Smooth muscle cell of the brain vasculature (primary cell): ENCODE data around the gene ACOT13.
"Not testable (repeated sequence)": the region's sequence is repeated elsewhere in the genome, so short reads cannot be mapped to it uniquely, and the experiment has no call there.

Experiments
- DNase-seq: peaks from one replicate; pipeline ENCODE4 v3.0.0-alpha.2; 2012; ENCODE audit warnings: low read depth, low spot score

The ACOT13 gene

DNA sequence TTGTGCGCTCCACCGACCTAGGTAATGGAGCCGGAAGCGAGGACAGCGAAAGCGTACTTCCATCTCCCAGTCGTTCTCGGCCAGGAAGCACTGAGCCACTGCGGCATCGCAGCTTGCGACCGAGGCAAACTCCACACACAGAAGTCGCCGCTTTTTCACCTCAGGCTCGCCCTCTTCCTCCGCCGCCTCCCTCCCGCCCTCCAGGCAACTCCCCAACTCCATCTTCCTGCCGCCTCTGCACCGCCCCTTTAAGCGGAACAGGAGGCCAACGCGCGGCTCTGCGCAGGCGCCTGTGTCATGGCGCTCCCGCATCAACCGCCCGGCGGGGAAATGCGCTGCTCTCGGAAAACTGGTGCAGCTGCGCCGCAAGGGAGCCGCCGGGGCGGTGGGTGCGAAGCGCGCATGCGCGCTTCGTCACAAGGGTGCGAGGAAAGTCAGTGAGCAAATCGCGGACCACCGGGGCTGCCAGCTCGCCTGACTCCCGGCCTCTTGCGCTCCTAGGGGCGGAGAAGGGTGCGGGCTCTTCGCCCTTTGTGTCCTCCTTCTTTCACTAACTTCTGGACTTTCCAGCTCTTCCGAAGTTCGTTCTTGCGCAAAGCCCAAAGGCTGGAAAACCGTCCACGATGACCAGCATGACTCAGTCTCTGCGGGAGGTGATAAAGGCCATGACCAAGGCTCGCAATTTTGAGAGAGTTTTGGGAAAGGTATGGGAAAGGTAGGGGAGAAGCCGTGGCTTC, at the start of gene ACOT13, which contains the start of gene TDP2:
TSS of gene ACOT13 (plus strand) at position 437 of the 737 bp plus-strand sequence. CDS start at position 624, 187 bp downstream.
TSS of gene TDP2 (minus strand) at position 259 of the 737 bp plus-strand sequence. CDS start at position 222, 37 bp downstream.
- DNase-seq, result peak; percentile 95

DNA sequence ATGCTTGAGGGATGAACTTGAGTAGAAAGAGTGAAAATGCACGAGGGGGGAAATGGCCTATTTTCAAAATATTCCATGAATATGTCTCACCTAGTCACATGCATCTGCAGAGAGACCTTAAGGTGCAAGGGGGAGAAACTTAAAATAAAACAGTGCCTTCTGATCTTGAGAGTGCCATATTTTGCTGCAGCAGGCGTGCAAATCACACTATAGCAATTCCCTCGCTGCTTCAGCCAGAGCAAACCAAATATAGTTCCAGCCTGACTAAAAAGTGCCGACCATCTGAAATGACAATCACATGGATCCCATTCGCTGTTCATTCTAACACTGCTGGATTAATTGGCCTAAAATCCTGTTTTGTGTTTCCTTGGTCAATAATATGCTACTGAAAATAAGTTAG, 47.2 kb upstream of the ACOT13 start:
- DNase-seq, result no peak

DNA sequence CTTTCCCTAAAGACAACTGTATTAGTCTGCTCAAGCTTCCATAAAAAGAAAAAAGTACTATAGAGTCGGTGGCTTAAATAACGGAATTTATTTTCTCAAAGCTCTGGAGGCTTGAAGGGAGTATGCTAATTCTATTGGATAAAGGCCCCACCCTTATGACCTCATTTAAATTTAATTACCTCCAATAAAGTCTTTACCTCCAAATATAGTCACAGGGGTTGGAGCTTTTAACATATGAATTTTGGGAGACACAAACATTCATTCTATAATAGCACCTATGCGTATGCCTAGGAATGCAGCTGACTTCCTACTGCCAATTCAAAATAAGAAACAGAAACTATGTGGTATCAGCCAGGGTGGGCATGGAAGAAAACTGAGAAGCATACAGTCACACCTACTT, 46.2 kb upstream of the ACOT13 start:
- DNase-seq, result no peak

DNA sequence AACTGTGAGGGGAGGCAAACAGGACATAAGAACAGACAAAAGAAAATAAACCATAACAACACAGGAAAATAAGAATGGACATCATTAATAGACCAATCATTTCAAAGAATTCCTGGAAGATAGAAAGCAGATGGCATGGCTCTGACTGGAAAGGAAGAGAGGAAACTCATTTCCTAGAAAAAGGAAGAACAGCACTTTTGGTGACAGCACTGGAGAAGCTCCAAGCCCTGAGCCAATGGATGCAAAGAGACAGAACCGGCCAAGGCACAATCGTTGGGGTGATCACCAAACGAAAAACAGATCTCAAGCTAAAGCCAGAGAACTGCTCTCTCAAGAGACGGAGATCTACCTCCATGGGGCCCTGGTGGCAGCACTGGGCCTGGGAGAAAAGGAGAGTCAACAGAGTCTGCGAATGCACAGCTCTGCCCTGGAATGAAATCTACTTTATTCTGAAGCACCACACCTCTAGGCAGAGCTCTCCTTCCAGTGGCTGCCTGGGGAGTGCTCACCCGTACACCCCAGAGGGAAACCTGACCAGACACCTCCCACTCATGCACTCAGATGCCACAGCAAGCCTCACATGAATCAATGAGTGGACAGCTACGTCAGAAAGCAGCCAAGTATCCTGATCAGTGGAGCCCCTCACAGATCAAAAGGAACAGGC, 45.1 kb upstream of the ACOT13 start:
- no peak for DNase-seq

DNA sequence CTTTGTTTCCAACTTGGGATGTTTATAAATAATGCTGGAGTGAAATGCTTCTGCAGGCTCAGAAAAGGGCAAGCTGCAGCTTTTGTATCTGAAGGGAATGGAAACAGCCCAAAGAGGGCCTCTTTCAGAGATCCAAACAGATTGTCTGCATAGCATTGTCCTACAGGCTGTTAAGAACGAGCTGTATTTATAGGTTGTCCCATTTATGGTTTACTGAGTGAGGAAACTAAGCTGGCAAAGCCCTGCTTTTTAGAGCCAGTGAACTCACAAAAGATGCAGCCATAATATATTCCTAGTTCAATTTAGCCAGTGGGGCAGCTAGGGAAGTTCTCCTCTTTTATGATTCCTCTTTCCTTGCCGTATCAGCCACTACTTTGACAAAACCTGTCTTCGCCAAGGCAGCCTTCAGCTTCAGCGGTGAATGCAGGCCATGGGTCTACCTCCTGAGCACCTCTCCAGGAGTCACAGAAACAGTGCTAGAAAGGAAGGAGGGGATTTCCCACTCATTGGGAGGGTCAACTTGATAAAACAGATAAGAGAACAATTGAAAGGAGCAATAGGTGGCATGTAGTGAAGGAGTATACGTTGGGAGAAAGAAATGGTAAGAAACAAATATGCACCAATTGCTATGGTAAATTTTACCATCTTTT, 35.9 kb upstream of the ACOT13 start:
- no peak for DNase-seq

DNA sequence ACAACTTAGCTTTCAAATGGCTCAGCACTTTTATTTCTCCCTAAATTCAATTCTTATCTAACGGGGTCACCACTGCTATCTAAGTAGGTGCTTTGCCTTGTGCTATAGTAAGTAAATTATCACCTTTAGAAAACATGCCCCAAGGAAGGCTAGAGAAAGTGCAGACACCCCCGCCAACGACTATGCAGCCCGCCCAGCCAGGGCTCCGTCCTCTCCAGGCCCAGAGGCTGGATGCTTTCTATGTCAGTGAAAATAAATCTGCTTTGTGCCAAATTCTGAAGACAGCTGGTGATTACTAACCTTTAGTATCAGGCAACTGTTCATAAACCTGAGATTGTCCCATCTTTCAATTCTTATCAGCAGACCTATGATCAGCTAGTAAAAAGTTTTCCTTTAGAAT, 35.2 kb upstream of the ACOT13 start:
- DNase-seq, result no peak

DNA sequence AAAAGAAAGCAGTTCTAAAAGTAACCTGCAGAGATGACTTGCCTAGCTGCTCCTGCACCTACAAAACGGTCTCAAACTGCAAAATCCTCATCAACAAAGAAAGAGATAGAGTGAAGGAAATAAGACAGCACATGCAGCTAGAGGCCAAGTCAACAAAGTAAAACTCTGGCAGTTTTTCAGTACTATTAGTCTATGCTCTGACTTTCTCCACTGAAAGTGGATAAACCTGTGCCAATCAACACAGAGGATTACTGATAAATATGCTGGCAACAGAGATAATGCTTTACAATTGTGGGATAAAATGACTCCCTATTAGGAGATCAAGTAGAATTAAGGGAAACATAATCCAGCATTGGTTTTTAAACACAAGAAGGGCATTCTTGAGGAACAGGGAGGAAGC, 34.3 kb upstream of the ACOT13 start:
- no peak for DNase-seq

DNA sequence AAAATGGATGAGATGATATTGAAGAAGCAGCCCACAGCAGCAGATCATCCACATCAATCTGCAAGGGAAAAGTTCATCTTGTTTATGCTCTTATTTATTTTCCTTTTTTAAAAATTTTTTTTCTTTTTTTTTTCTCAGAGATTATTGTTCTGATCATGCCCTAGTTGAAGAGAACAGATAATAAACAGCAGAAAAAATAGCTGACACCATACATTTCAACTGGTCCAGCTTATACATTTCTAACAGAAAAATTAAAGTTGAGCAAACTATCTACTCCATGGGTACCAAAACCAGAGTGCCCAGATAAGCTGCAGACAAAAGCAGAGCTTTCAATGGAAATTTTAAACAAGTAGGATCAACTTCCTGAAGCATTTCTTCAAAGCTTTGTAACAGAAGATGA, 30.2 kb upstream of the ACOT13 start:
- DNase-seq, result no peak

DNA sequence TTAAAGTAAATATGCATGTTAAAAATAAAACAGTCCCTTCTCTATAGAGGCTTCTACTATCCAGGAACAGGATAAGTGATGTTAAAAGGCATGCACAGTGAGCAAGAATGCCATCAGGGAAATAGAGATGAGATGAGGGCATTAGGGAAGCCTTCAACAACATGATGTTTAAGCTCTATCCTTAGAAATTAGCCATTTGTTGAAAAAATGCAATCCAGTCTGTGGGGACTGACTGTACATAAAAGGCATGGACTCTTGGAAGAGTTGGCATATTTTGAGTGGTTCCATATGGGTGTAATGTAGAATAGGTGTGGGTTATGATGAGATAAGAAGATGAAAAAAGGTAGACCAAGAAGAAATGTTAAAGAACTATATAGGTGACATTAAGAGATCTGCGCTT, 26.7 kb upstream of the ACOT13 start:
- no peak for DNase-seq

DNA sequence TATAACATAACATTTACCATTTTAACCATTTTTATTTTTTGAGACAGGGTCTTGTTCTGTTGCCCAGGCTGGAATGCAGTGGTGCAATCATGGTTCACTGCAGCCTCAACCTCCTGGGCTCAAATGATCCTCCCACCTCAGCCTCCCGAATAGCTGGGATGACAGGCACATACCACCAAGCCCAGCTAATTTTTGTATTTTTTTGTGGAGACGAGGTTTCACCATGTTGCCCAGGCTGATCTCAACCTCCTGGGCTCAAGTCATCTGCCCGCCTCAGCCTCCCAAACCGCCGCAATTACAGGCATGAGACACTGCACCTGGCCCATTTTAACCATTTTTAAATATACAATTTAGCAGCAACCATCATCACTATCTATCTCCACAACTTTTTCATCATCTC, 26.2 kb upstream of the ACOT13 start:
- DNase-seq, result not testable (repeated sequence)

DNA sequence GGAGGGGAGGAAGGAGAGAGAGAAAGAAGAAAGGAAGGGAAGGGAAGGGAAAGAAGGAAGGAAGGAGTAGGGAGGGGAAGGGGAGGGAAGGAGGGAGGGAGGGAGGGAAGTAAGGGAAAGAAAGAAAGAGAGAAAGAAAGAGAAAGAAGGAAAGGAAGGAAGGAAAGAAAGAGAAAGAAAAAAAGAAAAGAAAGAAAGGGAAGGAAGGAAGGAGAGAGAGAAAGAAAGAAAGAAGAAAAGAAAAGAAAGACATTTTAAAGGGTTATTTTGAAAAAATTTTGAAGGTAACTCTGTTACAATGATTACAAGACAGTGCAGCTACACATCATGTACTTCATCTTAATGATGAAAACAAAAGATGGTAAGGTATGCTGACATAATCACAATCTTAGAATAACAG, 24.8 kb upstream of the ACOT13 start:
- DNase-seq, result no peak

DNA sequence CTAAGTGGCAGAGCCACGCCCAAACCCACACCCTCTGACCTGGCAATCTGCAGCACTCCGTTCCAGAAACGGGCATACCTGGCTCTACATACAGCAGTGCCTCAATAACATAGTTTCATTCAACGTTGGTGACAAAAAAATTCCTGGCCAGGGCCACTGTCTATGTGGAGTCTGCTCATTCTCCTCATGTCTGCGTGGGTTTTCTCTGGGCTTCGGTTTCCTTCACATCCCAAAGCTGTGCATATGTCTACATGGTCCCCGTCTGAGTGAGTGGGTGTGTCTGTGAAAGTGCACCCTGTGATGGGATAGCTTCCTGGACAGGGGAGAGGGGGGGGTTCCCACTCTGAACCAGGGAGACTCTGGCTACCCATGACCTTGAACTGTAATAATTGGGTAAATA, 23.0 kb upstream of the ACOT13 start:
- DNase-seq, result no peak

DNA sequence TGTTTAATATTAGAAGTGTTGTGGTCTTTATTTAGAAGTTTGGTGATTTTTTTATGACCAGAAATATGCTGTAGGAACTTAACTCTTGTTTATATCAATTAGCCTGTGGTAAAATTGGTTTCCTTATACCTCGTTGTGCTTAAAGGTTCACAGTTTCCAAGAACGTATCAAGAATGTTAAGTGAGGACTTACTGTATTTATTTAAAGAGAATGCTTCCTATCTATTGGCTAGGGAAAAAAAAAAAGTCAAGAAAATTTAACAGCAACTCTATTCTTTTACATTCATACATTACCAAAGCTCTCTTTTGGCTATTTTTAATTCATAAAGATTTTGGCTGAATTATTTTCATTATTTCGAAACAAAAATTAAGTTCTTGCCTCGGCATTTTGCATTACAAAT, 22.5 kb upstream of the ACOT13 start:
- no peak for DNase-seq

DNA sequence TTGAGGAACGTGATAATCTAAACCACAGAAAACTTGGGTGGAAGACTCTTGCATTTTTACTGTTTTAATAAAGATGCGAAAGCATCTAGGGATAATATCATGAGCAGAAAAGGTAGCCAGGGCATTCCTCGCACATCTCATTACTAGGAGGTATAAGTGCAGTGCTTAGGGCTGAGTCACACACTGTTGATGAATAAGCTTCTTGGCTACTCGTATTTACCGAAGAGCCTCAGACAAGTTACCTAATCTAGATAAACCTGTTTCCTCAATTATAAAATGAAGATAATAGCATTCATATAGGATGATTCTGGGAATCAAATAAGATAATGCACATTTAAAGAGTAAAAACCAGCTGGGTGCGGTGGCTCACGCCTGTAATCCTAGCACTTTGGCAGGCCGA, 20.1 kb upstream of the ACOT13 start:
- DNase-seq, result no peak

DNA sequence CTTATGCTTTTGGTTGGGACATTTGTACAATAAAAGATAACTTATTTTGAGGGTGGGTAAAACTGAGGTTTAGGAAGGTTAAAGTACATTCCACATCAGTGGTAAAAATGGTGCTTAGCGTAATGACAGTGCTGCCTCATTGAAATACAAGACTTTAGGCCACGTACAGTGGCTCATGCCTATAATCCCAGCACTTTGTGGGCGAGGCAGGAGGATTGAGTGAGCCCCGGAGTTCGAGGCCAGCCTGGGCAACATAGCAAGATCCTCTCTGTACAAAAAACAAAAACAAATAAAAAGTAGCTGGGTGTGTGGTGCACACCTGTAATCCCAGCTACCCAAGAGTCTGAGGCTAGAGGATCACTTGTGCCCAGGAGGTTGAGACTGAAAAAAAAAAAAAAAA, 18.6 kb upstream of the ACOT13 start:
- no peak for DNase-seq

DNA sequence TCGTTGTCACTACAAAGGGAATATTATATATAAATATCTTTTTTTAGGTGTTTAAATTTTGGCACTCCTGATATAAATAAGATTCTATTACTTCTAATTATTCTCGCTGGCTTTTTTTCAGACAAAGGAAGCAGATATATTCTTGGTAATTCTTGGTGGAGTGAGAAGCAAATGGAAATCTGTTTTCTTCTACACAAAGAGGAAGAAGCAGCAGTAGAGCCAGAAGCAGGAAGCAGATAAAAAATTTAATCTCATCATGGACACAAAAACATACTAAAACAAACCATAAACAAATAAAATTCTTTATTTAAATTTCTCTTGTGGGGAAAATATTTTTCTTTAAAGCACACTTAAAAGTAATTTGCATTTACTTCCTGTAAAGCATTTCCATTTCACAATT, 17.2 kb upstream of the ACOT13 start:
- DNase-seq, result no peak

DNA sequence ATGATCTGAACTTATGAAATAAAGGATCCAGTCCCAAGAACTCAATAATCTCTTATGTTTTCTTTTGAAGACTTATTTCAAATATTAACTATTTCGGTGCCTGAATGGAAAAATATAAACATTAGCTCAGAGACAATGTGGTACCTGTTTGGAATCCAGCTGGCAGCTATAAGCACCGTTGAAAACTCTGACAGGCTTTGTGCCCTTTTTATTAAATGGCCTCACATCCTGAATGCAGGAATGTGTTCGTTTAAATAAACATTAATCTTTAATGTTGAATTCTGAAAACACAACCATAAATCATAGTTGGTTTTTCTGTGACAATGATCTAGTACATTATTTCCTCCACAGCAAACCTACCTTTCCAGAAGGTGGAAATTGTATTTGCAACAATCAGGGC, 16.5 kb upstream of the ACOT13 start:
- no peak for DNase-seq

DNA sequence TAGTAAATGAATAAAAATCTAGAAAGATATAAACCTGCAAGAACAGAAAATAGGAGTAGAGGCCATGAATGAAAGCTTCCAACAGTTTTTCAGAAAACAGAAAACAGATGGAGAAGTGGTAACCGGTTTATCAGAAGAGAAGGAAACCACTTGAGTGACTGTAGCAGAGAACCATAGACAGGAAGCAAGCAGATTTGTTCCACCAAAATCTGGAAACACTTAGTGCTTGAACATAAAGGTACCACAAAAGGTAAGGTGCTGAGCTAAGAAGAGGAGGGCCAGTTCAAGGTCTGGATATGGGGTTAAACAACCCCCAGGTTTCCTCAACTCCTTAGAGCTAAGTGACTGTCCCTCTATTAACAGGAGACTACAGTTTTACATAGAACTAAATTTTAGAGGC, 11.7 kb upstream of the ACOT13 start:
- DNase-seq, result no peak

DNA sequence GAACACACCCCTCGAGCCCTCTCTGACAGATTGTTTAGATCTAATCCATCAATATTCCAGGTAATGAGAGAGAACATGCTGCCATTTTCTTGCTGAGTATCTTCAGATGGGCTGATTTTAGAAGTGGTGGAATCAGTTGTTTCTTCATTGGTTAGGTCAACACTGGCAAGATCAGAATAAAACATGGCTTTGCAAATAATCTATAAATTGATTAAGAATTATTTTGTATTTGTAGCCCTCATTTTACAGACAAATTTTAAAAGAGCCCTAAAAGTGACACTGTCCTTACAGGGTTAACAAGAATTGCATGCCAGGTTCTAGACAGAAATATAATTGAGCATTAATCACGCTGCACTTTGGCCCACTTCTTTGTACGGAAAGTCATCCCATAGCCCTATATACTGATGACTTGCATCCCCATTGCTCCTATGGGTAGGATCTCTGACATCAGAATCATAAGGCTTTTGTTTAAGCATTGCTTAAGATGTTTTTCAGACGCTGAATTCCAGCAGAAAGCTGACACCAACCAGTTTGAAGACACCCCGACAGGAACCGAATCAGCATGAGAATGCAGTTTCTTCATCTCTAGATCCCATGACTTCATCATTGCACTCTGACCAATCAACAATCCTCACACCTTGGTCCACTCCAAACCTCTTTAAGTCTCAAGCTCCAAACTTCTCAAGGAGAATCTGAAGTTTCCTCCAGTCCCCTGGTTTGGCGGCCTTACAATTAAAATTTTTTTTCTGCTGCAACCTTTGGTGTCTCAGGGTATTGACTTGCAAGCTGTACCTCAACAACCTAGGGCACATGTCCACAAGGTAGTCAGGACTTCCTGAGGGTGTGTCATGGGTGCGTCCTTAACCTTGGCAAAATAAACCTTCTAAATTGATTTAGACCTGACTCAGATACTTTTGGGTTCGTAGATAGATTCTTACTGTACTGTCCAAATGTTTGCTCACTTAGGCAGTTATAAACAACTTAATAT, 8.0 kb upstream of the ACOT13 start:
- no peak for DNase-seq

DNA sequence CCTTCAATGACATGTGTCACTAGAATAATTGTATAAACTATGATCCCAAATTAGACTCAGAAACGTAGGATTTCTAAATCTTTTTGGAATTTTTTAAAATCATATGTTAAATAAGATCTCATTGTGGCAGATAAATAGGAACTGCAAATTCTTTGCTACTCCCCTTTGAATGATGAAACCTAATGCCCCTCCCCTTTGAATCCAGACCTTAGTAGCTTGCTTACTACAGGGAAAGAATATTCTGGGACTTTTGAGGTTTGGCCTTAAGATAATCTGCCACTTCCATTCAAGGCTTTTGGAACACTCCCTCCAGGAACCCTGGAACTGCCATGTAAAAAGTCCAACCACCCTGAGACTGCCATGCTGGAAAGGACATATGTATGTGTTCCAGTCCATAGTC, 7.3 kb upstream of the ACOT13 start:
- no peak for DNase-seq

DNA sequence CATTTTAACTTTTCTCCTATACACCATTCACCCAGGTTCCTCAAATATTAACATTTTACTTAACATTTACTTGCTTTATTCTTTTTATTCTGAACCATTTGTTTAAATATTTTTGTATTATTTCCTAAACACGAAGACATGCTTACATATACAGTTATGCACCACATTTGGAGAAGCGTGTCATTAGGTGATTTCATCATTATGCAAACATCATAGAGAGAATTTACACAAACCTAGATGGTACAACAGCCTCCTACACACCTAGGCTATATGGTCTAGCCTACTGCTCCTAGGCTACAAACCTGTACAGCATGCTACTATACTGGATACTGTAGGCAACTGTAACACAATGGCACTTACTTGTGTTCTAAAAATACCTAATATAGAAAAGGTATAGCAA, 6.8 kb upstream of the ACOT13 start:
- no peak for DNase-seq

DNA sequence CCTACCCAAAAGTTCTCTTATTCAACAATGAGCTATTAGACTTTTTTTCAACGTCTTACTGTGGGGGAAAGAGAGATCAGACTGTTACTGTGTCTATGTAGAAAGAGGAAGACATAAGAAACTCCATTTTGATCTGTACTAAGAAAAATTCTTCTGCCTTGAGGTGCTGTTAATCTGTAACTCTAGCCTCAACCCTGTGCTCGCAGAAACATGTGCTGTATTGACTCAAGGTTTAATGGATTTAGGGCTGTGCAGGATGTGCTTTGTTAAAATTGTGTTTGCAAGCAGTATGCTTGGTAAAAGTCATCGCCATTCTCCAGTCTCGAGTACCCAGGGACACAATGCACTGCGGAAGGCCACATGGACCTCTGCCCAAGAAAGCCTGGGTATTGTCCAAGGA, 5.1 kb upstream of the ACOT13 start:
- not testable (repeated sequence) for DNase-seq
